NCI-H1436 (cell line): ENCODE measurements around the gene PSAPL1.
"Not testable (repeated sequence)": the region's sequence is repeated elsewhere in the genome, so short reads cannot be mapped to it uniquely, and the experiment has no call there.

ENCODE experiments used
- DNase-seq: peaks from one replicate; lab custom pipeline; 2025; lab: John Stamatoyannopoulos, UW

Gene PSAPL1

DNA sequence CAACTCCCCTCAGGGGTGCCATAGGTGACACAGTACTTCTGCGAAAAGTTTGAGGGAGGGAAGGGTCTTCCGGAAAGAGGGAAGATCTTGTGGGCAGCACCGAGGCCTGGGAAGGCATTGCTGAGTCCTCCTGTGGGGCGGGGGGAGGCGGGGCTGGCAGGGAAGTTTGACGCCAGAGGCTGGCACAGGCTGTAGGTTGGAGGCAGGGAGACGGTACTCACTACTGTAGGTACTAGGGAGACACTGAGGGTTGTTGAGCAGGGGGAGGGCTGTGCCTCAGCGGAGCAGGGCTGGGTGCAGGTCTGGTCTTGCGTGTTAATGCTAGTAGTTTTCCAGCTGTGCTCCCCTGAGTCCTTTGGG lies 23.3 kb upstream of the PSAPL1 start:
- no peak for DNase-seq

DNA sequence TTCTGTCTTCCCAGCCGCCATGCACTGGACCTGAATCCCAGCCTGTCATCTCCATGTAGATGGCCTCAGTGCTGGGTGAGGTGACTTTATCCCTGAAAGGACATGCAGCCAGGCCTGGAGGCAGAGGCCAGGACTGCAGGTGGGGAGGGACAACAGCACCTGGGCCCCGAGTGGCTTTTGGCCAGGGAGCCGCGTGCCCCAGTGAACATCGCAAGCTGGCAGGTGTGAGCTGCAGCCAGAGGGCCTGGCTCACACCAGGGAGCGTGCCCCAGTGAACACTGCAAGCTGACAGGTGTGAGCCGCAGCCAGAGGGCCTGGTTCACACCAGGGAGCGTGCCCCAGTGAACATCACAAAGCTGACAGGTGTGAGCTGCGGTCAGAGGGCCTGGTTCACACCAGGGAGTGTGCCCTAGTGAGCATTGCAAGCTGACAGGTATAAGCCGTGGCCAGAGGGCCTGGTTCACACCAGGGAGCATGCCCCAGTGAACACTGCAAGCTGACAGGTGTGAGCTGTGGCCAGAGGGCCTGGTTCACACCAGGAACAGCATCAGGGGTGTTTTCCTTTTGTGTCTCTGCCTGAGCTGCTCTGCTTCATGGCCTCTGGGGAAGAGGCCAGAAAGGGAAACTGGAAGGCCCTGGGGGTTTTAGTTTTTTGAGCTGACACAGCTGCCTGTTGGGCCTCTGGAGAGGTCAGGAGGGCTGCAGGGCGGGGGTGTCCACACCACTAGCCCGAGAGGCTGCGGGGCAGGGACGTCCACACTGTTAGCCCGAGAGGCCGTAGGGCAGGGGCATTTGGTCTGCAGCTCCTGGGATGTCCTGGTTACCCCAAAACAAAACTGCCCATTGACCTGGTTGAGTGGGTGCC lies 22.7 kb upstream of the PSAPL1 start:
- no peak for DNase-seq

DNA sequence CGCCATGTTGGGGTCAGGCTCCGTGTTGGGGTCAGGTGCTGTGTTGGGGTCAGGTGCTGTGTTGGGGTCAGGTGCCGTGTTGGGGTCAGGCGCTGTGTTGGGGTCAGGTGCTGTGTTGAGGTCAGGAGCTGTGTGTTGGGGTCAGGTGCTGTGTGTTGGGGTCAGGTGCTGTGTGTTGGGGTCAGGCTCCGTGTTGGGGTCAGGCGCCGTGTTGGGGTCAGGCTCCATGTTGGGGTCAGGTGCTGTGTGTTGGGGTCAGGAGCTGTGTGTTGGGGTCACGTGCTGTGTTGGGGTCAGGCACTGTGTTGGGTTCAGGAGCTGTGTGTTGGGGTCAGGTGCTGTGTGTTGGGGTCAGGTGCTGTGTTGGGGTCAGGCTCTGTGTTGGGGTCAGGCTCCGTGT lies 18.1 kb upstream of the PSAPL1 start:
- not testable (repeated sequence) for DNase-seq

DNA sequence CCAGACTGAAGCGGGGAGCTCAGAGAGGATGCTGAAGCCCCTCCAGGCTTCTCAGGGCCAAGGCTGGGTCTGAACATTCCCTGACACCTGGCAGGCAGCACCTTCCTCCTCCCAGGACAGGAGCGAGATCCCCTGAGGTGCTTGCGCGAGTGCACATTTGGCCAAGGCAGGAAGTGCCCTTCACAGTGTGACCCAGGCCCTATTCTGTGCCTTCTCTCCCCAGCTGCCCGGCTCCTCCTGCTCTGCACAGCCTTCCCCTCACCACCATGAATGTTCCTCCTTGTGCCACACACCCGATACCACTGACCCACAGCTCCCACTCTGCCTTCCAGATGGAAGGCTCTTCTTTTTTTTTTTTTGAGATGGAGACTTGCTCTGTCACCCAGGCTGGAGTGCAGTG lies 17.1 kb upstream of the PSAPL1 start:
- no peak for DNase-seq

DNA sequence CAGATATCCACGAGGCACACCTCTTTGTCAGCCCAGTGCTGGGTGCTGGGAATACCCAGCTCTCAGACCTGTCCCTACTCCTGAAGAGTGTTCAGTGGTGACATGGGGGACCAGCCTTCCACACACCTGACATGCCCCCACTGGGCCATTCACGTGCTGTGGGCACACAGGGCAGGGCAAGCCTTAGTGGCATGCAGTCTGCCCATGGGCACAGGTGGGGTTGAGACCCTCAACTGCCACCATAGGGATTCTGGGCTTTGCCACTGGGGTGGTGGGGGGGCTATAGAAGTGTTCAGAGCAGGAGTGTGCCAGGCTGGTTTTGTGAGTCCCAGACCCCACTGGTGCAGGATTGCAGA lies 16.7 kb upstream of the PSAPL1 start:
- no peak for DNase-seq

DNA sequence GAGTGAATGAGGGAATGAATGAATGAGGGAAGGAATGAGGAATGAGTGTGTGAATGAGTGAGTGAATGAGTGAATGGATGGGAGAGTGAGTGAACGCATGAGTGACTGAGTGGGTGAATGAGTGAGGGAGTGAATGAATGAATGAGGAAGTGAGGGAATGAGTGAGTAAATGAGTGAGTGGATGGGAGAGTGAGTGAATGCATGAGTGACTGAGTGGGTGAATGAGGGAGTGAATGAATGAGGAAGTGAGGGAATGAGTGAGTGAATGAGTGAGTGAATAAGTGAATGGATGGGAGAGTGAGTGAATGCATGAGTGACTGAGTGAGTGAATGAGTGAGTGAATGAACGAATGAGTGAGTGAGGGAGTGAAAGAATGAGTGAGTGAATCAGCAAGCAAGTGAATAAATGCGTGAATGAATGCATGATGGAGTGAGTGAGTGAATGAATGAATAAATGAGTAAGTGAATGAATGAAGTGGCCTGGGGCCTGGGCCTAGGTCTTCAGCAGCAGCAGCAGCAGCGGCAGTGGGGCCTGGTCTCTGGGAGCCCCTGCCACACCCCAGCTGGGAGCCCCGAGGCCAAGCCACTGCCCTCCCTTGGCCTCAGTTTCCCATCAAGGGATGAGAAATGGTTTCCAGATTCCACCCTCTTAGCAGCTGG lies 16.2 kb upstream of the PSAPL1 start:
- DNase-seq = no peak

DNA sequence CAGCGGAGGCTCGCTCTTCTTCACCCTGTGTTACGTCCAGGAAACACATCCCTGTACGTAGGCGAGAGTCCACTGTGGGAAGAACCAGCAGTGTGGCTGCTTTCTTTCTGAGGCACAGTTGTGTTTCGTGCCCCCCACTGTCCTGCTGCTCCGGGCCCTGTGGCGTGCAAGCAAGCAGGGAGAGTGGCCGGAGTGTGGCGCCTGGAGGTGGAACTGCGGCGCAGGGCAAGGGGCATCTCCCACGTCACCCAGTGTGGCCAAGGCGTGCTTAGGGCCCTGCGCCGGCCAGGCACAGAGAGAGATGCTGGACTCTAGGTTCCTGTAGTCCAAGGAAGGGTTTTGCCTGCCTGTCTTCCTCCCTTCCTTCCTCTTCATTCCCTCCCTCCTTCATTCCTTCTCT lies 13.3 kb upstream of the PSAPL1 start:
- DNase-seq = no peak

DNA sequence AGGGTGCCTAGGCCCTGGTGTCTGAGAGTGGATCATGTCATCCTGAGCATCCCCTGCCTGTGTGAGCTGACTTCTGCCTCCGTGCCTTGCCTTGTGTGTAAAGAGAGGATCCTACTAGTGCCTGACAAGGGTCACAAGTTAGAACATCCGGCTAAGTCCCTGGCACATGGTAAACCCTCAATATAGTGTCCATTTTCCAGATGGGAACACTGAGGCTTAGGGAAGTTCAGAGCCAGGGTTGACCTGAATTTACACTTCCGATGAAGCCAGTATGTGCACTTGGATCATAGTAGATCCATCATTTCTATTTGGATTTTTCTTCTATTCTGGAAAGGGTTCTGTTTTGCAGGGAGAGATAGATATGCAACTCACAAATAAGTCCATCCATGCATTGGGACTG lies 12.5 kb upstream of the PSAPL1 start:
- DNase-seq = no peak

DNA sequence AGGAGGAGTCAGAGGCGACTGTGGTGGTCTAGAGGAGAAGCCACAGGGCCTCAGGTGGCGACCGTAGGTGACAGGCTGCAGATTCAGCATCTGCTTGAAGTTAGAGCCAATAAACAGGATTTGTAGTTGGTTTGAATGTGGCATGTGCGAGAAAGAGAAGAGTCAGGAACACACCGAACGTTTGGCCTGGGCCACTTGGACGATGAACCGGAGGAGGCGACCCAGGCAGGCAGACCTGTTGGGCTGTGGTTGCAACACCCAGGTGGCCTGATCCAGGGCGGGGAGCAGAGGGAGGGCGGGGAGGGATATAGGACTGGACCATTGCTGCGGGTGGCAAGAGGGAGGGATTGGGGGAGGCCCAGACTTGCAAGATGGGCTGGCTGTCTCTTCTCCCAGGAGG lies 10.0 kb upstream of the PSAPL1 start:
- DNase-seq = no peak

DNA sequence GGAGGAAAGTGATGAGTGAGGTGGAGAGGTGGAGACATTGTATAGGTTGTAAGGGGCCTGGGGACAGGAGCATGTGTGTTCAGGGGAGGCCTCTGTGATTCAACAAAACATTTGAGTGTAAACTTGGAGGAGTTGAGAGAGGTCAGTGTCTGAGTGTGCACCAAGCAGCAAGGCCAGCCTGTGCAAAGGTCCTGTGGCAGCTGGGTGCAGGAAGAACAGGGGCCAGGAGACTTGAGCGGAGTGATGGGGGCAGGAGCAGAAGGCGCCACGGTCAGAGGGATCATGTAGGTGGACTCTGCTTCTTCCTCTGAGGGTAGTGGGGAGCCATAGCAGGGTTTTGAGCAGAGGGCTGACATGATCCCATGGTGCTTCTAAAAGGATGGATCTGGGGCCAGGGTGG lies 9.6 kb upstream of the PSAPL1 start:
- no peak for DNase-seq

DNA sequence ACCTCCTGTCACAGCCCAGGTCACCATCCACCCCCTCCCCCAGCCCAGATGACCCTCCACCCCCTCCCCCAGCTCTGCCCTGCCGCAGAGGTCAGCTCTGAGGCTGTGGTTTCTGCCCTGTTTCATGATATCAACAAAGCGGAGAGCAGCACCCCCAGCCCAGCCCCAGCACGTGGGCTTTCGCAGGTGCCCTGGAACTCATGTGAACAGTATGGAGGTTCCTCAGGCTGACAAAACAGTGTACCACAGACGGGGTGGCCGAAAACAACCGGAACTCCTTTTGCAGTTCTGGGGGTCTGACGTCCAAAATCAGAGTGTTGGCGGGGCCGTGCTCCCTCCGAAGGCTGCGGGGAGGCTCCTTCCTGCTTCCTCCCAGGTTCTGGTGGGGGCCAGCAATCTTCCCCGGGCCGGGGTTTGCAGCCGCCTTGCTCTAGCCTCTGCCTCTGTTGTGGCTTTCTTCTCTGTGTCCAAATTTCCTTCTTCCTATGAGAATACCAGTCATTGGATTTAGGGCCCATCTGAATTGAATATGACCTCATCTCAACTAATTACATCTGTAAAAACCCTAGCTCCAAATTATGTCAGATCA lies 7.9 kb upstream of the PSAPL1 start:
- DNase-seq = no peak

DNA sequence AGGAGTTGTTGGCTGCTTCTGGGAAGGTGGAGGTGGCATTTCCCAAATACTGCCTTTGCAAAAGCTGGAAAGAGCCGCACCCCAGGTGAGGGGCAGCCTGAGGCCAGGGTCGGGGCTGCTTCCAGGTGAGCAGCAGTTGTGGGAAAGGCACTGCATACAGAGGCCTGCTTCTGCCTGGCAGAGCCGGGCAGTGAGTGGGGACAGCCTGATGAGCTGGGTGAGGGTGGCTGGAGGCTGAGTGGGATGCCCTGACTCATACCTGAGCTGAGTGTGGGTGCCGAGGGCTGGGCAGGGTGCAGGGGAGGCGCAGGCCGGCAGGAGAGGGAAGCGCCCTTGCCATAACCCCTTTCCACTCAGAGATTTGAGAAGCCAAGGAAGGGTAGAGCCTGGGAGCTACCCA lies 6.5 kb upstream of the PSAPL1 start:
- DNase-seq = no peak

DNA sequence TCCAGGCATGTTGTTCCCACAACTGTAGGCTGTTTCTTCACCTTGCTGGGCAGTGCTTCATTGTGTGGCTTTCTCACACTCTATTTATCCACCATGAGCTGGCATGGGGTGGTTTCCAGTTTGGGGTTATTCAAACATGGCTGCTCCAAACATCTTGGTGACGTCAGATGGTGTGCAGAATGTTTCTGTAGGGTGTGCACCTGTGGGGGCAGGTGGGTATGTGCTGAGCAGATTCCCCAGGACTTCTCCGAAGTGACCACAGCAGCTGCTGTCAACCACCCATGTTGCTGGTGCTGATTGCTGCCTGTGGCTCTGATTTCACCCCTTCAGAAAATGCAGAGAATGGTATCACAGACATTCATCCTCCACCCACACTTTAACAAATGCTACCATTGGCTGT lies 5.0 kb upstream of the PSAPL1 start:
- DNase-seq = no peak

DNA sequence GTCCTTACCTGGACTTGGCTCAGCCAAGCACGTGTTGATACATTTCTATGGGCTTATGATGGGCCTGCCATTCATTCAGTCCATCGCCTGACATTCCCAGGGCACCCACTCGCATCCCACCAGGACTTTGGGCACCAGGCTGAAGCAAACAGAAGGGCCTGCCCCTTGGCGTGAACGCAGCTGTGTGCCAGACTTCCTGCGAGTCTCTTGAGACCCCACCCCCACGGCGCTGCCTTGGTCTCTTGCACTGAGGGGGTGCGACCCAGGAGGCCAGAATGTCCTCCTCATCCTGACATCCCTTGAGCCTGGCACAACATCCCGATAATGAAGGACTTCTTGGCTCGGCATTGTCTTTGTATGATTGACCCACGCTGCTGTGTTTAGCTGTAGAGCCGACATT lies 1.5 kb upstream of the PSAPL1 start:
- DNase-seq = no peak

DNA sequence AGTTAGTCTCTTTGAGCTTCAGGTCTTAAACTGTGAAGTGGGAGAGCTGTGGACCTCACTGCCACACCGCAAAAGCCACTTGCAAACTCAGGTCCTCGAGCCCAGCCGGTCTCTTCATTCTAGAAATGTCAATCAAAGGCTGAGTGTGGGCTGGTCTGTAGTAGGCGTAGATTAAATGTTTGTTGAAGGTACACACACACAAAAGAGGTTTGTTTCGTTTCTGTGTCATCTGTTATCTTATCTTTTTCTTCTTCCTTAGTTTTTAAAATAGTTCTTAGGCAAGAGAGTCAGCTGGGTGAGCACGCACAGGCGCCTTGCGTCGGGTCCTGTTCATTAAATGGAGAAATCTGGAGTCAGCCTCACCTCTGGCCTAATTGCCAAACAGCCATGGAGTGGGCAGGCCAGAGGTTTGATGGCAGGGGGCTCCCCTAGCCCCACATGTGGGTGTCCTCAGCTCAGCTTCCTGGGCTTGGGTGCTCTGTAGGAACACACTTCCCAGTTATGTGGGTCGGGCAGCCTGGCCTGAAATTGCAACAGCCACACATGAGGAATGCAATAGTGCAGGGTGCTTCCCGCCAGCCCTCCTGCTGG lies 836 bp upstream of the PSAPL1 start:
- DNase-seq = no peak

DNA sequence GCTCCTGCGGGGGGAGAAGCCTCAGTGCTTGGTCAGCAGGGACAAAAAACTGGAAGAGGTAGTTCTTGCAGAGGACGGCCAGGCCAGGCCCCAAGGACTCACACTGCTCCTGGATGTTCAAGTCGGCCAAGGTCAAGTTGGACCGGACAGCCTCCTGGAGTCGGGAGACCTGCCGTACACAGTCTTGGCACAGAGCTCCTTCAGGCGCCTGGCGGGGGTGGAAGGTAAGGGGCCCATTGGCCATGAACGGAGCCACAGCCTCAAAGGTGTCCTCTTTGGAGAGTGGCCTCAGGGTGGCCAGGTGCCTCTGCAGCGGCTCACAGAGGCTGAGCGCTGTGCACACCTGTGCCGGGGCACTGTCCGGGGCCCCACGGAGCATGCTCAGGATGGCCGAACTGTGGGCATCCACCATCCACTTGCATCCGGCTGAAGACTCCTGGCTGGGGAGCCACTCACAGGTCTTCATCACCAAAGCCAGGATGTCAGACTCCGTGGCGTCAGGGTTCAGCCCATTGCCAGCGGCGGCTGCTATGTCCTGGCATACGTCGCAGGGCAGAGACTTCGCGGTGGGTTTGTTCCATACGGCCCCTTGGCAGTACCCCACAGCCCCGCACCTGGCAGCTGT lies 477 bp downstream of the PSAPL1 start:
- no peak for DNase-seq

DNA sequence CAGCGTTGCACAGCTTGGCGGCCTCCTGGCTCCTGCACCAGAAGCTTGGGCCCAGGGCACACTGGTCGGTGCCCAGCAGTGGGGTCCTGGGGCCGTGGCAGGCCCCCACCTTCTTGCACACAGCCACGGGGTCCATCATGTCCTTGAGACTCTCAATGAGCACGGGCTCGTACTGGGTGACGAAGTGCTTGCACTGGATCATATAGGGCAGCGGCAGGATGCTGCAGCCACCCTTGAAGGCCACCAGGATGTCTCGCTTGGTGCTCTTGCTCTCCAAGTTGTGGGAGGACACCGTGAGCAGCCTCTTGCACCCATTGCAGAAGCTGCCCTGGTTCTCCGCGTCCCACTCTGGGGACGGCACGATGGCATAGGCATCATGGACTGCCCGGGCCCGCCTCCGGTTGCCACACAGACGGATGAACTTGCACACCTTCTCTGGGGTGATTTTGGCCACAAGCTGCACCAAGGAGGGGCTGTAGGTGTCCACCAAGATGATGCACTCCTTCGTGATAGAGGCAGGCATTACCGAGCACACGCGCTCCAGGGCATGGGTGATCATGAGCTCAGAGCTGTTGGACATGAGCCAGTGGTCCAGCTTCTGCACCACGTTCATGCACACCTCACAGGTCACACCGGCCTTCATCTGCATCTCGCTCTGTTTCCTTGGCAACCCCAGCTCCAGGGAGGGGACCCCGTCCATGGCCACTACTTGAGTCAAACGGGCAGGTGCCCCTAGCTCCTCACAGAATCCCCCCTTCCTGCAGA lies 1.2 kb downstream of the PSAPL1 start:
- no peak for DNase-seq

DNA sequence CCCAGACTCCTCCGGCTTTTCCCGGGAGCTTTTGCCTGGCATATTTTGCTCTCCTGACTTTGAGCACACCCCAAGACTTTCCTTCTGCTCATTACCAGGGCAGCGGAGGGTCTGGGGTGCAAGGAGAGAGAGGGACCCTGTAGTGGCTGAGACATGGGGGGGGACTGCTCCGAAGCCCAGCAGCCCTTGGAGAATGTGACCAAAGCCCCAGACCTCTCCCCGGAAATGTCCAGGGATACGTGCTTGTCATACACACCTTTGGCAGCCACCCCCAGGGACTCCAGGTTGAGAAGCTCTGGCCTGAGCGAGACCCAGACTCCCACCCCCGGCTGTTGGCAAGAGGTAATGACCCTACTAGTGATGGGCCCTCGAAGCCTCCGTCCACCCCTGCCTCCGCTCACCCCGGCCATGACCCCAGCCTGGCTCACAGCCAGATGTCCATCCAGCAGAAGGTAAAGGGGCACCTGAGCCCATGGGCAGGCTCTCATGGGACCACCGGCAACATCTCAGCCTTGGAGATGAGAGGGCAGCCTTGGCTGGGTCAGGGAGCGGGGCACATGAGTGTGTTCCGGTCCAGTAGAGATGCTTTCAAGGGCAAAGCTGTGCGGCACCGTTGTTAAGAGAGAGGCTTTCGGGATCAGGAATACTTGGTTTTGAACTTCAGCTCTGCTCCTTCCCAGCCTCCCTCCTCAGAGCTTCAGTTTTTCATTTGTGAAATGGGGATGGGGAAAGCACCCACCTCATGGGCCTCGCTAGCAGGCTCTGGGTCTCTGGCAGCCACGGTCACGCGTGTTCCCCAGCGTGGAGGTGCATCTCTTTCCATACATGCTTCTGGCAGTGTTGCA lies 2.0 kb downstream of the PSAPL1 start:
- no peak for DNase-seq

DNA sequence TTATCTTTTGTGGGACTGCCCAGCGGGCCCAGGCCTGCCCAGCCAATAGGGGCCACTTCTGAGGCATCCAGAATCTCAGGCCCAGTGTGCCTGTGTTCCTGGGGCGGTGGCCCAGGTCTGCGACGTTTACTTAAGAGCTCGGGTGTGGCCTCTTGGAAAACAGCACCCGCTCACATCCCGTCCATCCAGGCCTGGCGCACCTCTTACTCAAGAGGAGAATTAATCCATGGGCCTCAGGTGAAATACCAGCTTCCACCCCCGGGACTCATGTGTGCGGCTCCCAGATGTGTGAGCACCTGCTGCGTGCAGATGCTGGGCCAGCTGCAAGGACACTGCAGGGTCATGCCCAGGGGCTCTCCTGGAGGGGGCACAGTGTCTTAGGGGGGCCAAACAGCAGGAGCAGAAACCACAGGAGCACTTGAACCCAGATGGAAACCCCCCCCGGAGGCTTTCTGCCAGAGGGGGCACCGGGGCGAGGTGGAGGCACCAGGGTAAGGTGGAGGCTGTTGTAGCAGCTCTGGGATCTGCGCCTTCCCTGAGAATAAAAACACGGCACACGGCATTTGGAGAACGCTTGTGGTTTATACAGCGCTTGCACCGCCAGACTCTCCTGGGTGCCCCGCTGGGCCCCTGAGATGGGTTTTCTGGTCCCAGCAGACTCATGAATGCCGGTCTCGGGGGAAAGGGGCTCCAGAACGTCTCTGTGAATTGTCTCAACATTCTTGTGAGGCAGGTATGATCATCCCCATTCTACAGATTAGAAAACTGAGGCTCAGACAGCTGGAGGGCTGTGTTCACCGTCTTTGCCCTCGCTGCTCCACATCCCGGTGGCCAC lies 2.8 kb downstream of the PSAPL1 start:
- no peak for DNase-seq
